GM21786 (cell line): ENCODE results near the gene FAR2.
A peak's percentile ranks its signal among the peaks of the same experiment; 100 is the strongest.
"Not testable (repeated sequence)": the region's sequence is repeated elsewhere in the genome, so short reads cannot be mapped to it uniquely, and the experiment has no call there.

ENCODE experiments used
- ATAC-seq: cut with Tn5 transposase; IDR thresholded peaks from one replicate; pipeline ENCODE4 v1.9.1; 2021; ENCODE audit not compliant: unreplicated experiment

FAR2 gene

DNA sequence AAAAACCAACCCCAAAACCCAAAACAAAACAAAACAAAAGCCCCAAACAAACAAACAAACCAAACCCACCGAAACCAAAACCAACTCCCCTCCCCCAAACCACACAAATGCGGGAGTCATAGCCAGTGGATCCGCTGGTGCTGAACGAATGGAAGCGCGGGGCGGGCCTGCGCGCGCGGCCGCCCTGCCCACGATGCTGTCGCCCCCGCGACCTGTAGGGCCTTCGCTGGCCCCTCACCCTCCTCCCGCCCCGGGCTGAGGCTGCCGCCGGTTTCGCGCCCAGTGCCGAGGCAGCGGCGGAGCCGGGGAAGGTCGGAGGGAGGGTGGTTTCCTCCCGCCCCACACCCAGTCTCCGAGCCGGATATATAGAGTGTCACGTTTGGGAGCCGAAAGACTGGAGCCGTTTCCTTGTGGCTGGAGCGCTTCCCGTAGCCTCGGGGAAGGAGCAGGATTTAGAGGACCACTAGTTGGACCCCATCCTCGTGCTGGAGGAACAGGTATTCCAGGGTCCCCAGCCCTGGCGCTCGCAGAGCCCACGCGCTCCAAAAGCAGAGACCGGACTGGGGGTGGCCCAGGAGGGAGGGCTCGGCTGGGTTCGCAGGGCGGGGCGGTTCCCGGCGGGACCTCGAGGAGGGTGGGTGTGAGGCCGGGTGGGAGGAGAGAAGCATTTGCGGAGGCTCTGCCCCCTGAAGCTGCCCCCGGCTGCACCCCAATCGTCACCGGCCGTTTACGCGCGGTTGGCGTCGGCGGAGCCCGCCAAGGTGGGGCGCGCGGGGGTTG is at the start of gene FAR2:
Gene FAR2 (plus strand): TSS at position 368 of the 780 bp plus-strand sequence. CDS start 121,172 bp downstream, outside the sequence.
- ATAC-seq: peak; percentile 30

- ATAC-seq: no peak
These were observed 46.3 kb upstream of the FAR2 start for GRCh38 chr12:29102741-29103140.

GRCh38 chr12:29103539-29103974 is 45.5 kb upstream of the FAR2 start:
- ATAC-seq: peak; percentile 97

- ATAC-seq: no peak
These were observed 44.6 kb upstream of the FAR2 start for GRCh38 chr12:29104516-29104915.

- peak; percentile 47 for ATAC-seq
These were observed 38.3 kb upstream of the FAR2 start for GRCh38 chr12:29110506-29111442.

GRCh38 chr12:29113101-29113500 is 36.0 kb upstream of the FAR2 start:
- no peak for ATAC-seq

DNA sequence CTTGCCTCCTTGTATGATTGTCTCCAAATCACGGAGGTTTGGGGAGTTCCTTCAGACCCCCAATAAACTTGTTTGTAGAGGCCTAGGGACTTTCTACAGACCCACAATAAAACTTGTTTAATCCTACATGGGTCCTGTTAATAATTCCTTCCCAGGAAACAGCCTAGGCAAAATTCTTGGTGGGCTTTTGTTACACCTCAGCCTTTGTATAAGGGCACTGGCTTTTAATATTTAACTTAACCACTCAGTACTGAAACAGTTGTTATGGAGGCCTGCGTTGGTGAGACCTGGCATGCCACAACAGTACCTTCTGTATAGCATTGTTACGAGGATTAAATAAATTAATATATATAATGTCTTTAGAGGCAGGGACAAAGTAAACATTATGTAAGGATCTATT is 32.7 kb upstream of the FAR2 start:
- no peak for ATAC-seq

DNA sequence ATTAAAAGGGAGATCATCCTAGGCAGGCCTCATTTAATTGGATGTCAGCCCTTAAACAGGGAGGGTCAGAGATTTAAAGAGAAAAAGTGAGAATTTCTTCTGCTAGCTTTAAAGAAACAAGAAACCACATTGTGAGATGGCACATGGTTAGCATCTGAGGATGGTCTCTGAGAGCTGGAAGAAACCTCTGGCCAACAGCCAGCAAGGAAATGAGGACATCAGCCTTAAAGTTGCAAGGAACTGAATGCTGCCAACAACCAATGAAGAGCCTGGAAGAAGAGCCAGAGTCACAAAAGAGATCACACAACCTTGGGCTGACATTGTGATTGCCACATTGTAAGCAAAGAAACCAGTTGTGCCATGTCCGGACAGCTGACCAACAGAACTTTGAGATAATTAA is 17.5 kb upstream of the FAR2 start:
- no peak for ATAC-seq

GRCh38 chr12:29132316-29132715 is 16.8 kb upstream of the FAR2 start:
- ATAC-seq: no peak

DNA sequence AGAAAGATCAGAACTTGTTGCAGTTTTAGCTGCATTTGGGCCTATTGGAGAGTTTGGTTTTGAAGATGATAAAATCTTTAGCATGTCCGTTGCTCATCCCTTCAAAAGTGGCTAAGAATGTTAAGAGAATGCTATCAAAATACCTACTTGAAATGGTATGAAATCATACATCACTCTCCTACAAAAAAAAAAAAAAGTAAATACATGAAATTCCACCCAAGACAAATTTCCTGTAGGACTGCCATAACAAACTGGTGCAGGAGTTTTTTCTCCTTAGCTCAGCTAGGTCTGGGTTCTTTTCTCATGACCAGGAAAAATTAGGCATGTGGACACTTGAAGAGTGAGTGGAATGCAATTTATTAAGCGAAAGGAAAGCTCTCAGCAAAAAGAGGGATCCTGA is 15.9 kb upstream of the FAR2 start:
- ATAC-seq: no peak

- ATAC-seq: no peak
These were observed 15.4 kb upstream of the FAR2 start for GRCh38 chr12:29133680-29134079.

GRCh38 chr12:29138256-29138655 is 10.8 kb upstream of the FAR2 start:
- ATAC-seq: not testable (repeated sequence)

GRCh38 chr12:29138855-29139254 is 10.2 kb upstream of the FAR2 start:
- not testable (repeated sequence) for ATAC-seq

- no peak for ATAC-seq
These were observed 3.5 kb upstream of the FAR2 start for GRCh38 chr12:29145372-29146170.

GRCh38 chr12:29146196-29146595 is 2.9 kb upstream of the FAR2 start:
- ATAC-seq: no peak

DNA sequence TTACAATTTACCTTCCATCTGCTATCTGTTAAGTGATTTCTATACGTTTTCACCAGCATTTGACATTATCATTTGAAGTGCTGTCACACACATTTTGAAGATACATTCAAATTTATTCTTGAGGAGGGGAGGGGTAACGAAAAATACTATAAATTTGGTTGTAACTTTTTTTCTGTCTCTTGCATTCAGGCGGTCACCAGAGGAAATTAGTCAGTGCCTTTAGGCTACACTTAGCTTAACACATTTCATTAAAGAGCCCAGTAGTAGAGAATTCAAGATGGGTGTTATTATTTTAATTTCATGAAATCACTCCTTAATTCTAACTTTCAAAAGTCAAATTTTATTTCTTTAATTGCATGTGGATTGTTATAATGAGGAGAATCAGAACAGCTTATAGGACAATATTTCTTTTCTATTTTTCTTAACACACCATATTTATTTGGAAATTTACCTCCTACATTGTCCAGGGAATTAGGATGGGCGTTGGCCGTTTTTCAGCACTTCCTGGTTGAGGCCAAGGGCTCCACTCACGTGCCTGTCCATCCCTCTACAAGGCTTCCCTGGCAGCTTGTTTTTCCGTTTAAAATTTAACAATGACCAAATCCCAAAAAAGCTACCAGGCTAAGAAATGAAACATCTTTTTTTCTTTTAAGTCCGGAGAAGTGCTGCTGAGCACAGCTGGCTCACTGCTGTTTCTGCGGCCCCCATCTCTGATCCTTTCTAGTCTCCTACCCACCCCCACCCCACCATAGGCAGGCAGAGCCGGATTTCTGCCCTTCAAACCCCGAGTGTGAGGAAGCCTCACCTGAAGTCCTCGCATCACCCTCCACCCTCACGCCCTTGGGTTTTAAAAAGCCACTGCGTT is 1.1 kb upstream of the FAR2 start:
- no peak for ATAC-seq

DNA sequence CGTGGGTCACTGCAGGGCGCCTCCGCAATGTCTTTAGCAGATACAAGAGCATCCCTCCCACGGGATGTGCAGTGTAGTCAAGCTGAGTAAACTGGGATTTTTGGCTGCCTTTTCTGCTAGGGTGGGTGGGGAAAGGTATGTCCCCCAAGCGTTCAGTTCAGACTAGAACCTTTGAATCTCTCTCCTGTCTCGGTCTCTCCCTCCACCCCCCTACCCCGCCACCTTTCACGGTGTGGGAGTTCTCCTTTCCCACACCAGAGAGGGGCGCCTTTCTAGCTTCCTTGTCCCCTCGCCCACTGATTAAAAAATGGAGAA is 525 bp upstream of the FAR2 start:
- peak; percentile 1 for ATAC-seq

DNA sequence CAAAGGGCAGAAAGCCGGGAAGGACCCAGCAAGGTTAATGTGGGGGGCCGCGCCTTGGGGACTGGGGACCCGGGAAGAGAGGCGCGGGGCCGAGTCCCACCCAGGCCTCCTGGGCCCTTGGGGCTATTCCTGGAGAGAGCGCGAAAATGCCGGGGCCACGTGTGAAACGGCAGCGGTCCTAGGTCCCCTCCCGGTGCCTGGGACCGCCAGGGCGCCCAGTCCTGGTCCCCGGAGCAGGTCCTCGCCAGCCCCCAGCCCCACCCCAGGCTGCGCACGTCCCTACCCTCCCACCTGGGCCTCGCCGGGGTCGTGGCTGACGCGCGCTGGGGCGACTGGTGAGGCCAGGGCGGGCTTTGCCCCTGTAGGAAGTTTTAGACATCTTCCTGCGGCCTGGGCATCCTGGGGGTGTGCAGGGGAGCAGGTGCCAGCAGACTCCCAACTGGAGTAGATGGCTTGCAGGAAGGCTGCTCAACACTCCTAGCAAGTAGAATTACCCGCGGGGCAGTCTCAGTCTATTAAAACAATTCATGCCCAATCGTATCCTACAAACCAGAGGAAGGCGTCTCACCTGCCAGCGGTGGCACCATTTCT is 708 bp downstream of the FAR2 start:
- peak; percentile 4 for ATAC-seq

- no peak for ATAC-seq
These were observed 1.4 kb downstream of the FAR2 start for GRCh38 chr12:29150462-29150861.
